Measurements from ENCODE around the gene ELFN2.

DNA sequence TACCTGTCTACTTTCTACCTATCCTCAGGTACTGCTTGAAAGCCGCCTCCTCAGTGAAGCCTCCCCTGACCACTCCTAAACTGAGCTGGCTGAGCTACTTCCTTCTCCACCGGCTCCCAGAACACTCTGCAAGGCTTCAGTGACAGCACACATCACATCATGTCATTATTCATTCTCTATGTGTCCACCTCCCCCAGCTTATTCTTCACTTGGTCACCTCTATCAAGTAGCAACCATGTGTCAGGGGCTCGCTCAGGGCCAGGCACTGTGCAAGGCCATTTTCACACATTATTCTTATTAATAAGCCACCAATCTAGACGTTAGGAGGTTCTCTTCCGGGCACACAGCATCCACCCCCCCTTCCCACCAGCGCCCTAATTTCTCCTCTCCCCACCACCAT is 3.7 kb upstream of the ELFN2 start:
- TF ChIP-seq POLR2A (IDR thresholded peaks at IDR 0.05) = no peak
- TF ChIP-seq, protein P1, sequence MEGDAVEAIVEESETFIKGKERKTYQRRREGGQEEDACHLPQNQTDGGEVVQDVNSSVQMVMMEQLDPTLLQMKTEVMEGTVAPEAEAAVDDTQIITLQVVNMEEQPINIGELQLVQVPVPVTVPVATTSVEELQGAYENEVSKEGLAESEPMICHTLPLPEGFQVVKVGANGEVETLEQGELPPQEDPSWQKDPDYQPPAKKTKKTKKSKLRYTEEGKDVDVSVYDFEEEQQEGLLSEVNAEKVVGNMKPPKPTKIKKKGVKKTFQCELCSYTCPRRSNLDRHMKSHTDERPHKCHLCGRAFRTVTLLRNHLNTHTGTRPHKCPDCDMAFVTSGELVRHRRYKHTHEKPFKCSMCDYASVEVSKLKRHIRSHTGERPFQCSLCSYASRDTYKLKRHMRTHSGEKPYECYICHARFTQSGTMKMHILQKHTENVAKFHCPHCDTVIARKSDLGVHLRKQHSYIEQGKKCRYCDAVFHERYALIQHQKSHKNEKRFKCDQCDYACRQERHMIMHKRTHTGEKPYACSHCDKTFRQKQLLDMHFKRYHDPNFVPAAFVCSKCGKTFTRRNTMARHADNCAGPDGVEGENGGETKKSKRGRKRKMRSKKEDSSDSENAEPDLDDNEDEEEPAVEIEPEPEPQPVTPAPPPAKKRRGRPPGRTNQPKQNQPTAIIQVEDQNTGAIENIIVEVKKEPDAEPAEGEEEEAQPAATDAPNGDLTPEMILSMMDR (IDR thresholded peaks at IDR 0.05) = no peak
